Endometrium (tissue), 2 donors: ENCODE data around the gene CLDN24.

Experiments
- FAIRE-seq: peaks from 2 replicates; lab custom pipeline; 2012; peaks lifted over from hg19 to GRCh38; lab: Jason Lieb, UNC
- donor health status: control.
- donor health status: control.

The CLDN24 gene

GRCh38 chr4:183322326-183322725 lies at the start of gene CLDN24:
CLDN24 (minus strand) TSS chr4:183322426; CDS start chr4:183322426, 0 bp downstream.
- FAIRE-seq = no peak

GRCh38 chr4:183370786-183371185 lies 48.6 kb upstream of the CLDN24 start:
- no peak for FAIRE-seq

GRCh38 chr4:183369073-183369472 lies 46.8 kb upstream of the CLDN24 start:
- FAIRE-seq = no peak

GRCh38 chr4:183366206-183366835 lies 44.1 kb upstream of the CLDN24 start:
- no peak for FAIRE-seq

- no peak for FAIRE-seq
These were observed 41.8 kb upstream of the CLDN24 start for GRCh38 chr4:183364025-183364424.

- no peak for FAIRE-seq
These were observed 40.8 kb upstream of the CLDN24 start for GRCh38 chr4:183362916-183363542.

- no peak for FAIRE-seq
These were observed 39.8 kb upstream of the CLDN24 start for GRCh38 chr4:183362036-183362435.

GRCh38 chr4:183360161-183360919 lies 38.1 kb upstream of the CLDN24 start:
- FAIRE-seq = no peak

GRCh38 chr4:183358215-183358755 lies 36.1 kb upstream of the CLDN24 start:
- FAIRE-seq = no peak

GRCh38 chr4:183356931-183357675 lies 34.9 kb upstream of the CLDN24 start:
- no peak for FAIRE-seq

GRCh38 chr4:183356173-183356830 lies 34.1 kb upstream of the CLDN24 start:
- FAIRE-seq = no peak

GRCh38 chr4:183355405-183355804 lies 33.2 kb upstream of the CLDN24 start:
- no peak for FAIRE-seq

- FAIRE-seq = no peak
These were observed 32.0 kb upstream of the CLDN24 start for GRCh38 chr4:183354219-183354618.

- FAIRE-seq = no peak
These were observed 31.3 kb upstream of the CLDN24 start for GRCh38 chr4:183353557-183353956.

GRCh38 chr4:183352546-183352945 lies 30.3 kb upstream of the CLDN24 start:
- no peak for FAIRE-seq

- no peak for FAIRE-seq
These were observed 28.3 kb upstream of the CLDN24 start for GRCh38 chr4:183350317-183351071.

- FAIRE-seq = no peak
These were observed 27.4 kb upstream of the CLDN24 start for GRCh38 chr4:183349673-183350072.

- no peak for FAIRE-seq
These were observed 26.8 kb upstream of the CLDN24 start for GRCh38 chr4:183348706-183349659.

GRCh38 chr4:183348136-183348535 lies 25.9 kb upstream of the CLDN24 start:
- FAIRE-seq = no peak

- FAIRE-seq = no peak
These were observed 25.3 kb upstream of the CLDN24 start for GRCh38 chr4:183347566-183347965.
